Naive thymus-derived CD8-positive, alpha-beta T cell (primary cell): ENCODE results near the gene SLC7A8. TPM values are rescaled to one million over a fixed set of nuclear protein-coding genes. Genes with fewer than 3 reads are reported as not detected.
A peak's percentile ranks its signal among the peaks of the same experiment; 100 is the strongest.
"Not testable (repeated sequence)": the region's sequence is repeated elsewhere in the genome, so short reads cannot be mapped to it uniquely, and the experiment has no call there.

ENCODE experiments used
- ATAC-seq, 2 donors: fragments of 150-1000 bp; cut with Tn5 transposase in 1 of 2; sonication (Bioruptor Pico), chemical (Tn5 transposase) in 1 of 2; 1 replicate in 1 of 2; 2 replicates in 1 of 2; pipeline ENCODE4 v1.10.0; 2021; ENCODE audit warnings: mild to moderate bottlenecking in 2 of 2, moderate library complexity in 2 of 2
- POLR2A ChIA-PET: fragments of 350-600 bp; sonication (Branson Sonifier 250); formaldehyde crosslinking; loops from one replicate; lab custom pipeline; 2021; ENCODE audit warnings: antibody characterized with exemption; lab: Charles Lee
- DNase-seq, 10 donors: peaks; one replicate each; pipeline versions ENCODE4 v3.0.0 to v3.0.0-alpha.2; 2020 to 2022
- H3K27ac Mint-ChIP-seq, 10 donors: one replicate each; pipeline ENCODE4 v1.8.0; 2020 to 2022; ENCODE audit warnings: mild to moderate bottlenecking in 10 of 10, mixed read lengths in 10 of 10, moderate library complexity in 4 of 10, inconsistent platforms in 1 of 10
- H3K27me3 Mint-ChIP-seq, 5 donors: one replicate each; pipeline ENCODE4 v1.8.0; 2021 to 2022; ENCODE audit warnings: mixed read lengths in 5 of 5
- H3K36me3 Mint-ChIP-seq, 3 donors: one replicate each; pipeline ENCODE4 v1.8.0; 2020 to 2022; ENCODE audit warnings: mixed read lengths in 3 of 3, mild to moderate bottlenecking in 2 of 3, inconsistent platforms in 1 of 3
- H3K4me1 Mint-ChIP-seq, 4 donors: one replicate each; pipeline ENCODE4 v1.8.0; 2021 to 2022; ENCODE audit warnings: mixed read lengths in 4 of 4
- H3K4me3 Mint-ChIP-seq, 10 donors: one replicate each; pipeline ENCODE4 v1.8.0; 2020 to 2022; ENCODE audit warnings: mild to moderate bottlenecking in 10 of 10, mixed read lengths in 10 of 10, moderate library complexity in 6 of 10, inconsistent platforms in 1 of 10
- H3K9me3 Mint-ChIP-seq, 9 donors: one replicate each; pipeline ENCODE4 v1.8.0; 2020 to 2022; ENCODE audit warnings: mixed read lengths in 9 of 9, mild to moderate bottlenecking in 3 of 9, inconsistent platforms in 1 of 9, moderate library complexity in 1 of 9
- polyA plus RNA-seq, 3 donors: library from polyadenylated mRNA; unstranded; fragments of 300-500 nt; fragmentation: Illumina TruSeq; gene quantifications; one replicate each; pipeline ENCODE4 v1.2.3, GENCODE V29; 2021
- total RNA-seq, 8 experiments: library from RNA in 2 of 8; stranded (reverse) in 2 of 8; gene quantifications; one replicate each; pipeline ENCODE4 v1.2.3 and lab custom pipeline; 2021 to 2026

SLC7A8 gene
- total and polyA plus RNA-seq, 5 experiments from 2014 or later = 4.0 to 12.8 (median 7.9) TPM

DNA sequence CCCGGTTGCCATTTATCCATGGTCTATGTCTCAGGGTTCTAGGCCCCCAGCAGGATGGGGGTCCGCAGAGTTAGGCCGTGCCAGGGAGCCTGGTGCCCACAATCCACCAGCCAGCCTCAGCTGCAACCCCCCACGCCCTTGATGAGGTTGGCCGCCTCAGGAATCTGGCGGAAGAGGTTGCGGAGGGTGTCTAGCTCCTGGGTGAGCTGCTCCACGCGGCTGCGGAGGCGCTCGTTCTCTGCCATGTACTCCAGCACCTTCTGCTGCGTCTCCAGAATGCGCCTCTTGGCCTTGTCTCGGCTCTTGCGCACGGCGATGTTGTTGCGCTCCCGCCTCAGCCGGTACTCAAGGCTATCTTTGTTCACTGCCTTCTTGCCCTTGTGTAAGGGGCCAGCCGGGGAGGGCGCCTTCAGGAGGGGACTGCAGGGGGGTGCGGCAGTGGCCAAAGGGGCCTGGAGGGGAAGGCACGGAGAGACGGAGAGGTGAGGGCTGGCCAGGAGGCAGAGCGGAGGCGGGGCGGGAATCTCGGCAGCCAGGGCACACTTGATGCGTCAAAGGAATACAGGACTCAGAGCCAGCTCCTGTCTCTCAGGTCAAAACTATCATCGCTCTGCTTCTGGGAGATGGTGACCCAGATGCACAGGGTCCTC is 66.0 kb downstream of the SLC7A8 start:
- Mint-ChIP-seq H3K9me3 (no peaks in the 10 kb centered on the region), H3K36me3 (no peaks in the 10 kb centered on the region), H3K4me1 (peaks cover 29 to 76% (median 60%) of the 10 kb centered on the region in 4 donors), H3K27ac (peak overlapping the region; percentile 94 to 99 (median 98)), H3K27me3 (peaks cover 0 to 3% (median 0%) of the 10 kb centered on the region in 5 donors), H3K4me3 (peak overlapping the region in 6 of 10 donors; percentile 6 to 78 (median 68))
- no peak for ATAC-seq
- POLR2A ChIA-PET = interaction anchor here (0.6 to 8.7 kb wide), 3 partner anchors 22 to 59 kb away, joined by 3 to 123 read pairs (median 4); partner anchors contain the start of genes ACIN1 and C14orf119
- DNase-seq = no peak

DNA sequence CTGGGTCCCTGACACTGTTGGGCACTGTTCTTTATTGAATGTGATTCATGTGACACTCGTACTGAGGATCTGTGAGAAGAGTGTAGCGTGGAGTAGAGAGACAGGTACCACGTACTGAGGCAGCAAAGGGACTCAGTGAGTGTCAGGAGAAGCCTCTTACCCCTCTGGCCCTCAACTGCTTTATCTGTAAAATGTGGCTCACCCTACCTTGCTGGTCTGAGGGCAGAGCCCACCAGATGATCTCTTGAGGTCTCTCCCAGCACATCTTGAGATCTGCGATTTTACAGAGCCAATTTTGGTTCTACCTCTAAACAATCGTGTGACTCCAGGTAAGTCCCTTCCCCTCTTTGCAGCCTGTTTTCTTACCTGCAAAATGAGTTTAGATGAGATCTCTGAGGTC is 67.5 kb downstream of the SLC7A8 start:
- Mint-ChIP-seq H3K36me3 (no peaks in the 10 kb centered on the region), H3K9me3 (no peaks in the 10 kb centered on the region), H3K4me3 (no peak overlapping the region), H3K27me3 (peaks cover 0 to 3% (median 0%) of the 10 kb centered on the region in 5 donors), H3K27ac (peak overlapping the region; percentile 33 to 99 (median 84)), H3K4me1 (peaks cover 23 to 64% (median 49%) of the 10 kb centered on the region in 4 donors)
- POLR2A ChIA-PET = interaction anchor here (8.7 kb wide), 1 partner anchor 21 kb away, joined by 123 read pairs; the partner anchor contains the start of genes ACIN1 and C14orf119
- no peak for ATAC-seq
- no peak for DNase-seq

DNA sequence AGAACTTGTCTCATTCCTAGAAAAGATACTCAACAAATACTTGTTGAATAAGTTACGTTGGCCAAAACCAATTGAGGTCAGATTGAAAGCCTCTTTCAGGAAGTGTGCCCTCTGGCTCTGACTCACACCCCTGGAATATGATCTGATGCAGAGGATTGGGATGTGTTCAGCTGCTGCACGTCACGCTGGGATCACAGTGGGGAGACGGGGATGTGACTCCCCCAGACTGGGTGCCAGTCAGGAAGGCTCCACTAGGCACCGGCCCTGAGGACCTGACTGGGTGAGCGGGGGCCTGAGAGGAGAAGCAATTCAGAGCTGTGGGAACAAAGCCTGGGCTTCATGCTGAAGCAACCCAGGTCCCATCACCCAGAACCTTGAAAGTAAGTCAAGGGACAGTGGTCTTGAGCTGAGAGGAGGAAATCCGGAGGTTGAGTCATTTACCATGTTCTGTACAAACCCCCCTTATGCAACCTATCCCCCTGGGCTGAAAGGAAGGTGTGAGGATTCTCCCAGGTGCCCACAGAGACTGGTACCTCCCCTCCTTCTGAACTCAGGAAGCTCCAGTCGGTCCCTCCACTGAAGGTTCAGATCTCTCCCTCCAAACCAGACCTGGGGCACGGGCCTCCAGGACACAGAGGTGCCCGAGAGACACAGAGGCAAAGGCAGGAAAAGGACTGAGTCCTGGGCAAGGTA is 68.3 kb downstream of the SLC7A8 start:
- Mint-ChIP-seq H3K4me1 (peaks cover 16 to 57% (median 42%) of the 10 kb centered on the region in 4 donors), H3K4me3 (no peak overlapping the region), H3K9me3 (no peaks in the 10 kb centered on the region), H3K27ac (peak overlapping the region in 9 of 10 donors; percentile 31 to 99 (median 87)), H3K27me3 (peaks cover 0 to 3% (median 0%) of the 10 kb centered on the region in 5 donors), H3K36me3 (no peaks in the 10 kb centered on the region)
- ATAC-seq (no peak), DNase-seq (no peak)
- POLR2A ChIA-PET = interaction anchor here (8.7 kb wide), 1 partner anchor 20 kb away, joined by 123 read pairs; the partner anchor contains the start of genes ACIN1 and C14orf119

DNA sequence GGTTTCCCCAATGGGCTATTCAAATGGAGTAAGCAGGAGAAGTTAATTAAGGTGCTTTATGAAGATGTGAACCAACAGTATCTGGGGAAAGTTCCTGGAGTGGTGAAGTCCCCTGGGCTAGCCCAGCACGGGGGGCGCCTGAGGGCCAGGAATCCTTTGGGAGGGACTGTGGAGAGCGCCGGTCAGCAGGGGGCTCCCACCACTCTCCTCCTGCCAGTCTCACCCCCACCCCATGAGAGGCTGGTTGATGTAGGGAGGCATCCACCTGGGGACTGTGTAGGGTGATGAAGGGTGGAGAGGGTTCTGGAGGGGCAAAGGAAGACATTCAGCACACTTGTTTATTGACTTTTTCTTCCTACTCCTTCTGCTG is 68.8 kb downstream of the SLC7A8 start:
- Mint-ChIP-seq H3K4me3 (no peak overlapping the region), H3K36me3 (no peaks in the 10 kb centered on the region), H3K9me3 (no peaks in the 10 kb centered on the region), H3K27me3 (peaks cover 0 to 3% (median 0%) of the 10 kb centered on the region in 5 donors), H3K4me1 (peaks cover 12 to 51% (median 37%) of the 10 kb centered on the region in 4 donors), H3K27ac (peak overlapping the region in 9 of 10 donors; percentile 6 to 95 (median 71))
- DNase-seq (no peak), ATAC-seq (no peak)
- POLR2A ChIA-PET = interaction anchor here (8.7 kb wide), 1 partner anchor 19 kb away, joined by 123 read pairs; the partner anchor contains the start of genes ACIN1 and C14orf119

DNA sequence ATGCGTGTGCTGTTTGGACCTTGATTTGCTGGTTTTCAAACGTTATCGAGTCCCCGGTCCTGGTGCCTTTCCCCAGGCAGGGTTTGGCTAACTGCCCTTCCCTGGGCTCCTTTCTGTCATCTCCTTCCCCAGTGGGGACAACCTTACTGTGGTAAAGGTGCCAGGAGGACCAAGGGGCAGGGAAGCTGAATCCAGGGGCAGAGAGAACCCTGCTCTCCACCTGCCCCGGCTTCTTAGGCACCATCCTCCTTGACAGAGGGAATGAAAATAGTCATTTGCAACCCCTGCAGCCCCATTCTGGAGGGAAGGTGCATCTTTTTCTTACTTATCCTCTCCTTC is 69.4 kb downstream of the SLC7A8 start:
- POLR2A ChIA-PET = interaction anchor here (8.7 kb wide), 1 partner anchor 19 kb away, joined by 123 read pairs; the partner anchor contains the start of genes ACIN1 and C14orf119
- peak overlapping the region in 8 of 10 donors; percentile 6 to 95 (median 73) for H3K27ac Mint-ChIP-seq
- DNase-seq (no peak), ATAC-seq (no peak)
- H3K27me3 Mint-ChIP-seq = peaks cover 0 to 3% (median 0%) of the 10 kb centered on the region in 5 donors
- H3K9me3 Mint-ChIP-seq = no peaks in the 10 kb centered on the region
- no peaks in the 10 kb centered on the region for H3K36me3 Mint-ChIP-seq
- peaks cover 7 to 46% (median 31%) of the 10 kb centered on the region in 4 donors for H3K4me1 Mint-ChIP-seq
- no peak overlapping the region for H3K4me3 Mint-ChIP-seq

DNA sequence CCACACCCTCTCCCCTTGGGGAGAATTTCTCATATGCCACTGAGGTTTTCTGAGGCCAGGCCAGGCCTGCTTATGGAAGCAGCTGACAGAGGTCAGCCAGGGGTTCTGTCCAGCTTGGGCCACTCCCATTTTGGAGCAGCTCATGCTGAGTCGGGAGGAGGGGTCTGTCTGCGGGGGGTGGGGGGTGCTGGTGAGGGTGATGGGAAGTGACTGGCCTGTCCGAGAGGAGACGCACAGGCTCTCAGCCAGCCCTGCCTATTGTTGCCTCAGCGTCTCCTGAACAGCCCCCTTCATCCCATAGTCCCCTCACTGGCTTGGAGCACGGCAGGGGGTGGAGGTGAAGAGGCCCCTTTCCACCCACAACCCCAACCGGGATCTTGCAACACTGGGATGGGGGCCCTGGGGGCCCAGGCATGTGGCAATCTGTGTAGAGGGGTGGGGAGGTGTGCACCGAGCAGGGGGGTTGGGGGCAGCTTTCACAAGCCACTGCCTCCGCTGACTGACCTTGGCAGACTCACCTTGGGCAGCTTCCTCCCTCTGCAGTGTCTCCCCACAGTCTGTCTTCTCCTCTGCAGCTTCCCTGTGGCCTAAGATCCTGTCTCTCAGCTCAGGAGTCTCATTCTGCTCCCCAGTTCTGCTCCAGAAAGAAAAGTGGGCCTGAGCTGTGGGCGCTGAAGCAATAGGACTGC is 69.9 kb downstream of the SLC7A8 start:
- peaks cover 5 to 42% (median 27%) of the 10 kb centered on the region in 4 donors for H3K4me1 Mint-ChIP-seq
- no peak for DNase-seq
- ATAC-seq = no peak
- peaks cover 0 to 3% (median 0%) of the 10 kb centered on the region in 5 donors for H3K27me3 Mint-ChIP-seq
- no peaks in the 10 kb centered on the region for H3K36me3 Mint-ChIP-seq
- H3K27ac Mint-ChIP-seq = peak overlapping the region in 2 of 10 donors; percentile 61 to 77
- POLR2A ChIA-PET = interaction anchor here (8.7 kb wide), 1 partner anchor 18 kb away, joined by 123 read pairs; the partner anchor contains the start of genes ACIN1 and C14orf119
- H3K4me3 Mint-ChIP-seq = no peak overlapping the region
- no peaks in the 10 kb centered on the region for H3K9me3 Mint-ChIP-seq

DNA sequence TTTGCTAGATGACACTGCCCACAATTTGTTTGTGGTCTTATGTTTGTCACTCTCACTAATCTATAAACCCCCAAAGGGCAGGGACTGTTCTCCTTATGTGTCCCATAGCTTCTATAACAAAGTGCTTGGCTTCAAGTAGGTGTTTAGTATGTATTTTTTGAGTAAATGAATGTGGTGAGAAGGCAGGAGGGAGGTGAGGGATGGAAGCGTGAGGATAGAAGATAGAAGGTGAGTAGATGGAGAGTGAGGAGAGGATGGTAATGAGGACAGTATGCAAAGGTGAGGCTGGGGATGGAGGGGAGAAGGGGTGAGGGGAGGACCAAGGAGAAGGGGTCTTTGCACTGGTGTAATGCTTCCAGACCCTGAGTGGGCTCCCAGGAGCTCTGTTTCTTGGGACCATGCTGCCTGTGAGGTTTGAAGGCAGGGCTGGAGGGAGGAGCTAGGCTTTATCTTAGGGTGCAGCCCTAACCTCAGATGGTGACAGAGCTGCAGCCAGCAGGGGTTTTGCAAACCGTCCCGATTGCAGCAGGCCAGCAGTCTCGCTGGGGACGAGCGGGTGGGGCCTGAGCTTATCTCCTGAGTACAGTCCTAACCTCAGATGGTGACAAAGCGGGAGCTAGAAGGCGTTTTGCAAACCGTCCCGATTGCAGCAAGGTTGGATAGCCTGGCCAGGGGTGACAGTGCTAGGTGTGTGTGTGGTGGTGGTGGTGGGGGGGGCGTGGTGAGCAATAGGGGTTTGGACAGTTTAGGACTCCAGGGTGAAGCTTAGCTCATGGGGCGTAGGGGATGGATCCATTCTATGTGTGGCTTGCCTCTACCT is 70.9 kb downstream of the SLC7A8 start:
- DNase-seq = no peak
- Mint-ChIP-seq H3K27ac (peak overlapping the region in 2 of 10 donors; percentile 3 to 14), H3K4me1 (peaks cover 2 to 32% (median 17%) of the 10 kb centered on the region in 4 donors), H3K9me3 (no peaks in the 10 kb centered on the region), H3K36me3 (no peaks in the 10 kb centered on the region), H3K27me3 (peaks cover 0 to 3% (median 0%) of the 10 kb centered on the region in 5 donors), H3K4me3 (no peak overlapping the region)
- POLR2A ChIA-PET = interaction anchor here (0.5 to 0.6 kb wide), 2 partner anchors 70 to 522 kb away, joined by 3 to 6 read pairs; no protein-coding TSS in a partner anchor
- no peak for ATAC-seq

DNA sequence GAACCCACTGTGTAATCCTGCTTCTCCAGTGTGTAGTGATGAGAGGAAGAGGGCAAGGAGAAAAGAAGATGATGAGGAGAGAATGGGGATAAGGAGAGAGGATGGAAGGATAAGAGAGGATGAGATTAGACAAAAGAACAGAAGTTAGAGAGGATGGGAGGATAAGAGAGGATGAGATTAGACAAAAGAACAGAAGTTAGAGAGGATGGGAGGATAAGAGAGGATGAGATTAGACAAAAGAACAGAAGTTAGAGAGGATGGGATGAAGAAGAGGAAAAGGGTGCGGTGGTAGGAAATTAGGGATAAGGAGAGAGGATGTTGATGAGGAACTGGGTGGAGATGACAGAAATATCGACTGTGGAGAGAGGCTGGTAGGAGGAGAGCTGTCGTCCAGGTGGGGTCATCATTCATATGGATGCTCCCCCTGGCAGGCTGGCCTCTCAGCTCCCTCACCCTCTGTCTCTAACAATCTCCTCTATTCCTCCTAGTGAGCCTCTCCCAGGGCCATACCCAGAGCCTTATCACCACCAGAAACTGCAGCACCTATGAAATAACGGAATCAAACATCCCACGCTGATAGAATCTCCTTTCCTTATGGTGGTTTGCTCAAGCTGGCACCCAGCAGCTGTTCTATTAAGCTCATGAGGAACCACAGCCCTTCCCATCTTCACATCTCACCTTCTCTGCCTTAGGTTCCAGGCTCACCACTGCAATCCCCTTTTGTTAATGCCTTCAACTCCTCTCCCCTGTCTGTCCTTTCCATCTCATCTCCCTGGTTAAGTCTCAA is 72.7 kb downstream of the SLC7A8 start:
- POLR2A ChIA-PET = interaction anchor here (1.0 to 1.5 kb wide), 2 partner anchors 9 to 15 kb away, joined by 3 to 4 read pairs; partner anchors contain the start of genes ACIN1 and C14orf119
- peaks cover 2 to 15% (median 7%) of the 10 kb centered on the region in 4 donors for H3K4me1 Mint-ChIP-seq
- H3K36me3 Mint-ChIP-seq = no peaks in the 10 kb centered on the region
- DNase-seq (no peak), ATAC-seq (no peak)
- H3K4me3 Mint-ChIP-seq = no peak overlapping the region
- H3K27me3 Mint-ChIP-seq = peaks cover 0 to 3% (median 0%) of the 10 kb centered on the region in 5 donors
- no peaks in the 10 kb centered on the region for H3K9me3 Mint-ChIP-seq
- H3K27ac Mint-ChIP-seq = no peak overlapping the region

DNA sequence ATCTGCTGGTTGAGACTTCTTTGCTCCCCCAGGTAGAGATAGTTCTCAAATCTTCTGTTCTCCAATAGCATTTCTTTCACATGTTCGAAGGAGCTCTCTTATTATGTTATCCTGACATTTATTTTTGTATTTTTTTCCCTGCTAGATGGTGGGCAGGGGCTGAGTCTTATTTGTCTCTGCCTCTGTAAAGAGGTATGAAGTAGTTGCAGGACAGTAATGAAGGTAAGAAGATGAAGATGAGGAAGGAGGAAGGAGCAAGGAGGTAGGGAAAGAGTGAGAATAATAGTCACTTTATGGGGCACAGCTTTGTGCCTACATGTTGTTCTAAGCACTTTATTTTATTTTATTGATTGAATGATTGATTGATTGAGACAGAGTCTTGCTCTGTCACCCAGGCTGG is 73.7 kb downstream of the SLC7A8 start:
- no peak overlapping the region for H3K27ac Mint-ChIP-seq
- H3K4me1 Mint-ChIP-seq = peaks cover 2 to 10% (median 5%) of the 10 kb centered on the region in 4 donors
- H3K27me3 Mint-ChIP-seq = peaks cover 0 to 3% (median 0%) of the 10 kb centered on the region in 5 donors
- POLR2A ChIA-PET = interaction anchor here (1.0 kb wide), 1 partner anchor 14 kb away, joined by 3 read pairs; the partner anchor contains the start of genes ACIN1 and C14orf119
- H3K4me3 Mint-ChIP-seq = no peak overlapping the region
- DNase-seq = no peak
- H3K9me3 Mint-ChIP-seq = no peaks in the 10 kb centered on the region
- no peak for ATAC-seq
- no peaks in the 10 kb centered on the region for H3K36me3 Mint-ChIP-seq

DNA sequence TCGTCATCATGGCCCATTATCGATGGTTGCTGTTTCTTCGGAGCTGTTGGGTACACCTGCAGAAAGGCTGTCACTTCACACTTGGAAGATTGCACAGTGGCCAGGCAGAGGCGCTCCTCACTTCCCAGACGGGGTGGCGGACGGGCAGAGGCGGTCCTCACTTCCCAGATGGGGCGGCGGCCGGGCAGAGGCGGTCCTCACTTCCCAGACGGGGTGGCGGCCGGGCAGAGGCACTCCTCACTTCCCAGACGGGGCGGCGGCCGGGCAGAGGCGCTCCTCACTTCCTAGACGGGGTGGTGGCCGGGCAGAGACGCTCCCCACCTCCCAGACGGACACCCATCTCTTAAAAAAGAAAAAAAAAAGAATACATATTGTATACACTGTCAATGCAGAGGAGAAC is 75.3 kb downstream of the SLC7A8 start:
- POLR2A ChIA-PET = interaction anchor here (0.6 kb wide), 1 partner anchor 43 kb away, joined by 4 read pairs; no protein-coding TSS in a partner anchor
- H3K27me3 Mint-ChIP-seq, H3K36me3 Mint-ChIP-seq, ATAC-seq, H3K27ac Mint-ChIP-seq, DNase-seq, H3K4me3 Mint-ChIP-seq, H3K4me1 Mint-ChIP-seq, H3K9me3 Mint-ChIP-seq: not testable (repeated sequence)

DNA sequence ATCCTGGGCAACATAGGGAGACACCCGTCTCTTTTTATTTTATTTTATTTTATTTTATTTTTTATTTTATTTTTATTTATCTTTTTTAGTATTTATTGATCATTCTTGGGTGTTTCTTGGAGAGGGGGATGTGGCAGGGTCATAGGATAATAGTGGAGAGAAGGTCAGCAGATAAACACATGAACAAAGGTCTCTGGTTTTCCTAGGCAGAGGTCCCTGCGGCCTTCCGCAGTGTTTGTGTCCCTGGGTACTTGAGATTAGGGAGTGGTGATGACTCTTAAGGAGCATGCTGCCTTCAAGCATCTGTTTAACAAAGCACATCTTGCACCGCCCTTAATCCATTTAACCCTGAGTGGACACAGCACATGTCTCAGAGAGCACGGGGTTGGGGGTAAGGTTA is 75.8 kb downstream of the SLC7A8 start:
- POLR2A ChIA-PET, H3K4me3 Mint-ChIP-seq, H3K27ac Mint-ChIP-seq, H3K9me3 Mint-ChIP-seq, DNase-seq, ATAC-seq, H3K36me3 Mint-ChIP-seq, H3K4me1 Mint-ChIP-seq, H3K27me3 Mint-ChIP-seq: not testable (repeated sequence)
